Ishikawa (cell line): ENCODE data around the gene DMPK.

Experiments used
- CEBPB ChIP-seq: IDR thresholded peaks from 2 replicates; pipeline ENCODE4 v1.6.1; 2012
- CREB1 ChIP-seq: IDR thresholded peaks from 2 replicates; pipeline ENCODE4 v1.6.1; 2012; ENCODE audit warnings: low read depth
- EGR1 ChIP-seq: IDR thresholded peaks from 2 replicates; pipeline ENCODE4 v1.6.1; 2012
- EP300 ChIP-seq: IDR thresholded peaks from 2 replicates; pipeline ENCODE4 v1.6.1; 2012; ENCODE audit warnings: borderline replicate concordance
- FOXM1 ChIP-seq: IDR thresholded peaks from 2 replicates; pipeline ENCODE4 v1.6.1; 2012; ENCODE audit warnings: low read depth, borderline replicate concordance
- MAX ChIP-seq: IDR thresholded peaks from 2 replicates; pipeline ENCODE4 v1.6.1; 2012
- NFIC ChIP-seq: IDR thresholded peaks from 2 replicates; pipeline ENCODE4 v1.6.1; 2012
- RAD21 ChIP-seq: IDR thresholded peaks from 2 replicates; pipeline ENCODE4 v1.6.1; 2012; ENCODE audit warnings: low read depth
- REST ChIP-seq: IDR thresholded peaks from 2 replicates; pipeline ENCODE4 v1.6.1; 2012; ENCODE audit warnings: low read depth, mild to moderate bottlenecking
- TAF1 ChIP-seq: IDR thresholded peaks from 2 replicates; pipeline ENCODE4 v1.6.1; 2012; ENCODE audit warnings: low read depth, mild to moderate bottlenecking
- TCF12 ChIP-seq: IDR thresholded peaks from 2 replicates; pipeline ENCODE4 v1.6.1; 2012; ENCODE audit warnings: low read depth
- TEAD4 ChIP-seq: IDR thresholded peaks from 2 replicates; pipeline ENCODE4 v1.6.1; 2012
- USF1 ChIP-seq: IDR thresholded peaks from 2 replicates; pipeline ENCODE4 v1.6.1; 2012
- YY1 ChIP-seq: IDR thresholded peaks from 2 replicates; pipeline ENCODE4 v1.6.1; 2012; ENCODE audit warnings: low read depth
- ZBTB7A ChIP-seq: IDR thresholded peaks from 2 replicates; pipeline ENCODE4 v1.6.1; 2012; ENCODE audit warnings: low read depth

Gene DMPK

GRCh38 chr19:45758921-45759320, 23.4 kb downstream of the DMPK start:
- no peak for TF ChIP-seq CEBPB
- TF ChIP-seq REST: no peak
- TF ChIP-seq FOXM1: no peak
- no peak for TF ChIP-seq NFIC
- no peak for TF ChIP-seq EGR1
- TF ChIP-seq USF1: no peak
- TF ChIP-seq ZBTB7A: no peak
- no peak for TF ChIP-seq CREB1
- TF ChIP-seq MAX: no peak
- TF ChIP-seq EP300: no peak
- TF ChIP-seq YY1: no peak
- no peak for TF ChIP-seq RAD21

GRCh38 chr19:45757695-45758094, 24.6 kb downstream of the DMPK start:
- no peak for TF ChIP-seq TCF12
- no peak for TF ChIP-seq USF1
- TF ChIP-seq CREB1: no peak
- no peak for TF ChIP-seq YY1
- TF ChIP-seq REST: no peak
- TF ChIP-seq TAF1: no peak
- TF ChIP-seq CEBPB: no peak
- no peak for TF ChIP-seq FOXM1
- no peak for TF ChIP-seq EP300
- no peak for TF ChIP-seq RAD21
- no peak for TF ChIP-seq ZBTB7A
- no peak for TF ChIP-seq MAX
- no peak for TF ChIP-seq NFIC
- no peak for TF ChIP-seq EGR1

GRCh38 chr19:45754323-45754722, 28.0 kb downstream of the DMPK start:
- TF ChIP-seq EGR1 (no peak), EP300 (no peak), ZBTB7A (no peak), TAF1 (no peak), TCF12 (no peak), NFIC (no peak), USF1 (no peak), CREB1 (no peak), REST (no peak), TEAD4 (no peak), RAD21 (no peak), MAX (no peak), CEBPB (no peak), YY1 (no peak)

GRCh38 chr19:45753548-45753947, 28.7 kb downstream of the DMPK start:
- TF ChIP-seq YY1 (no peak), RAD21 (no peak), FOXM1 (no peak), USF1 (no peak), TEAD4 (no peak)
